GM19043 (cell line): Measurements from ENCODE around the gene KRT222.

Experiments used
- ATAC-seq: cut with Tn5 transposase; IDR thresholded peaks from one replicate; pipeline ENCODE4 v1.9.1; 2021; ENCODE audit warnings: low read depth; ENCODE audit not compliant: unreplicated experiment

Gene KRT222

GRCh38 chr17:40659911-40660310 lies 5.1 kb downstream of the KRT222 start:
- ATAC-seq: no peak

- ATAC-seq: no peak
Observed at GRCh38 chr17:40658396-40658795, 6.6 kb downstream of the KRT222 start.

- ATAC-seq: no peak
Observed at GRCh38 chr17:40651939-40652338, 13.0 kb downstream of the KRT222 start.

GRCh38 chr17:40648384-40648968 lies 16.5 kb downstream of the KRT222 start:
- ATAC-seq: no peak

- peak; percentile 60 for ATAC-seq
Observed at GRCh38 chr17:40647624-40648383, 17.2 kb downstream of the KRT222 start, which contains the start of gene SMARCE1. TSS of gene SMARCE1 (minus strand) at chr17:40647818. CDS start at chr17:40645802, 2,016 bp downstream.

- ATAC-seq: peak; percentile 32
Observed at GRCh38 chr17:40646791-40647623, 18.0 kb downstream of the KRT222 start.

- ATAC-seq: no peak
Observed at GRCh38 chr17:40645943-40646342, 19.0 kb downstream of the KRT222 start.

GRCh38 chr17:40645291-40645690 lies 19.7 kb downstream of the KRT222 start:
- no peak for ATAC-seq

- no peak for ATAC-seq
Observed at GRCh38 chr17:40637931-40638330, 27.0 kb downstream of the KRT222 start.

- no peak for ATAC-seq
Observed at GRCh38 chr17:40633871-40634270, 31.1 kb downstream of the KRT222 start.

GRCh38 chr17:40632216-40632615 lies 32.8 kb downstream of the KRT222 start:
- no peak for ATAC-seq

- no peak for ATAC-seq
Observed at GRCh38 chr17:40629842-40630241, 35.1 kb downstream of the KRT222 start.

- no peak for ATAC-seq
Observed at GRCh38 chr17:40625311-40625710, 39.7 kb downstream of the KRT222 start.

GRCh38 chr17:40623419-40624210 lies 41.4 kb downstream of the KRT222 start:
- ATAC-seq: no peak

- no peak for ATAC-seq
Observed at GRCh38 chr17:40622509-40622928, 42.5 kb downstream of the KRT222 start.

GRCh38 chr17:40621578-40621977 lies 43.4 kb downstream of the KRT222 start:
- ATAC-seq: no peak

- no peak for ATAC-seq
Observed at GRCh38 chr17:40621019-40621418, 44.0 kb downstream of the KRT222 start.

GRCh38 chr17:40618754-40619625 lies 46.0 kb downstream of the KRT222 start:
- no peak for ATAC-seq

- ATAC-seq: no peak
Observed at GRCh38 chr17:40617678-40618240, 47.2 kb downstream of the KRT222 start.
